ENCODE results near the gene CYP17A1. TPM values are rescaled to one million over a fixed set of nuclear protein-coding genes. Genes with fewer than 3 reads are reported as not detected.

The CYP17A1 gene, protein sequence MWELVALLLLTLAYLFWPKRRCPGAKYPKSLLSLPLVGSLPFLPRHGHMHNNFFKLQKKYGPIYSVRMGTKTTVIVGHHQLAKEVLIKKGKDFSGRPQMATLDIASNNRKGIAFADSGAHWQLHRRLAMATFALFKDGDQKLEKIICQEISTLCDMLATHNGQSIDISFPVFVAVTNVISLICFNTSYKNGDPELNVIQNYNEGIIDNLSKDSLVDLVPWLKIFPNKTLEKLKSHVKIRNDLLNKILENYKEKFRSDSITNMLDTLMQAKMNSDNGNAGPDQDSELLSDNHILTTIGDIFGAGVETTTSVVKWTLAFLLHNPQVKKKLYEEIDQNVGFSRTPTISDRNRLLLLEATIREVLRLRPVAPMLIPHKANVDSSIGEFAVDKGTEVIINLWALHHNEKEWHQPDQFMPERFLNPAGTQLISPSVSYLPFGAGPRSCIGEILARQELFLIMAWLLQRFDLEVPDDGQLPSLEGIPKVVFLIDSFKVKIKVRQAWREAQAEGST
- total RNA-seq: 0.14 TPM
- 0.32 TPM for polyA plus RNA-seq
- long read RNA-seq, donor 1: 0 reads
- long read RNA-seq, donor 2: 0 reads
- long read RNA-seq, donor 3: 0 reads
- long read RNA-seq, donor 4: 0 reads
- long read RNA-seq, donor 5, partial matches to known transcripts: 0 of 1 reads
- long read RNA-seq, donor 5, other reads (novel, unspliced or antisense): 0 of 1 reads
- long read RNA-seq, donor 6: 0 reads
- long read RNA-seq, donor 7, transcript CYP17A1-201 (8 exons, 1,870 nt): major isoform, 56 of 66 reads
- long read RNA-seq, donor 7, partial matches to known transcripts: 5 of 66 reads
- long read RNA-seq, donor 7, other reads (novel, unspliced or antisense): 0 of 66 reads
- long read RNA-seq, donor 8: 0 reads
- long read RNA-seq, donor 9: 0 reads
- long read RNA-seq, donor 10: 0 reads

DNA sequence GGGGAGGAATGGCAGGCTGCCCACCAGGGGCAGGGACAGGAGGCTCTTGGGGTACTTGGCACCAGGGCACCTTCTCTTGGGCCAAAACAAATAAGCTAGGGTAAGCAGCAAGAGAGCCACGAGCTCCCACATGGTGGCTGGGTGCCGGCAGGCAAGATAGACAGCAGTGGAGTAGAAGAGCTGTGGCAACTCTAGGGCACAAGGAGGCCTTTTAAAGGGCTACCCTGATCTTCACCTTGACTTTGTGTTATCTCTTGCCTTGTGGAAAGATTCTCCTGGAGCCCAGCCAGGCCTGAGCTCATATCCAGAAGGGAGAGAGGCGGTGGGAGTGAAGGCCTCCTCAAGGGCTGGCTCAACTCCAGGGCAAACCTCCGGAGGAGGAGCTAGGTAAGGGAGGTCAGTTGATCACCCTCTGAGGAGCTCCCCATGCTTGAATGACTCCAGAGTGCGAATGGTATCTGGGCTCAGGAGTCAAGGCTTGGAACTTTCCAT, at the start of gene CYP17A1:
Gene CYP17A1, minus strand, starts transcription at position 184 of the 492 bp plus-strand sequence. Its CDS starts 52 bp downstream, at position 132.
- H3K9me3 ChIP-seq (ENCODE audit: control insufficient read depth in 2 of 2, insufficient read depth in 1 of 2, low read length in 1 of 2): peaks cover 1 to 7% of the 10 kb centered on the region in 2 donors
- no peaks in the 10 kb centered on the region for H3K27me3 ChIP-seq (ENCODE audit: control insufficient read depth in 2 of 2, insufficient read depth in 1 of 2, low read length in 1 of 2)
- no peak for DNase-seq (ENCODE audit: low read depth in 6 of 9, low spot score in 9 of 9)
- H3K4me1 ChIP-seq (ENCODE audit: control insufficient read depth in 2 of 2, insufficient read depth in 2 of 2, low read length in 2 of 2): peaks cover 0 to 2% of the 10 kb centered on the region in 2 donors
- H3K27ac ChIP-seq (ENCODE audit: low read depth in 1 of 2, low read length in 1 of 2): no peak within 1 kb of the TSS
- 84% methylated on average over 5 of the region's 5 CpGs for WGBS
- H3K4me3 ChIP-seq (ENCODE audit: low read length in 2 of 2): no peak within 1 kb of the TSS
- H3K36me3 ChIP-seq (ENCODE audit: control insufficient read depth in 2 of 2, insufficient read depth in 2 of 2, low read length in 1 of 2): no peaks in the 10 kb centered on the region

DNA sequence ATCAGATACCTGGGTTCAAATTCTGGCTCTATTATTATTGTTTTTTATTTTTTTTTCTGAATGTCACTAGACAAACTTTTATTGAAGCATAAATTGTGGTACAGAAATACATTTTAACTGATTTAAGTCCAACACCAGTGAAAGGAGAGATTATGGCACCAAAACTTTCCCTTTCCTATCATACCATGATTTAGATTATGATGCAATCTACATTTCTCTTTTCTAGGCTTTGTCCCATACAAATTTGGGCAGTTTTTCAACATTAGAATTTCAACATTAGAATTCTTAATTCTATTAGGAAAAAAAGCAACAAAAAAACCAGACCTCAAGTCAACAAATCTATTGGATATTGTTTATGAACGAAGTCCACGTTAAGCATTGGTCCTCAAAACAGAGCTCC, 43.0 kb upstream of the CYP17A1 start:
- Histone ChIP-seq H3K27me3 (ENCODE audit: control insufficient read depth in 2 of 2, insufficient read depth in 1 of 2, low read length in 1 of 2) (no peaks in the 10 kb centered on the region), H3K27ac (ENCODE audit: low read depth in 1 of 2, low read length in 1 of 2) (no peak overlapping the region), H3K4me1 (ENCODE audit: control insufficient read depth in 2 of 2, insufficient read depth in 2 of 2, low read length in 2 of 2) (no peaks in the 10 kb centered on the region), H3K9me3 (ENCODE audit: control insufficient read depth in 2 of 2, insufficient read depth in 1 of 2, low read length in 1 of 2) (no peaks in the 10 kb centered on the region), H3K4me3 (ENCODE audit: low read length in 2 of 2) (no peak overlapping the region), H3K36me3 (ENCODE audit: control insufficient read depth in 2 of 2, insufficient read depth in 2 of 2, low read length in 1 of 2) (no peaks in the 10 kb centered on the region)
- no peak for DNase-seq (ENCODE audit: low read depth in 6 of 9, low spot score in 9 of 9)
- WGBS: 99% methylated on average over 2 of the region's 2 CpGs

DNA sequence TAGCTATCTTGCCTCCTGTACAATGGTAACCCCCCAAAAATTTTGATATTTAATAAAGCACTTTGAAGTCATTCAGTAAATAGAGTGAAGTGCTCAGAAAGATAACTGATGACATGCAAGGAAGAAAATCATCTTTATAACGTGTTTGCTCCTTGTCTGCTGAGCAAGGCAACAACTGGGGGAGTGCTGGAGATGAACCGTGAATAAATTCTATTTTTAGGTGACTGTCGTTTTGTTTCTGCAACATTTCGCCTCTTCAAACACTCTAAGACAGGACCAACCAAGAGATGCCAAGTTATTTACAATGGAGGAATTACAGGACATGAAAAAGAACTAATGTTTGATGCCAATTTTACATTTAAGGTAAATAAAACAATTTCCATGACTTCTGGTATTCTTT, 41.4 kb upstream of the CYP17A1 start:
- Histone ChIP-seq H3K4me1 (ENCODE audit: control insufficient read depth in 2 of 2, insufficient read depth in 2 of 2, low read length in 2 of 2) (no peaks in the 10 kb centered on the region), H3K27ac (ENCODE audit: low read depth in 1 of 2, low read length in 1 of 2) (no peak overlapping the region), H3K9me3 (ENCODE audit: control insufficient read depth in 2 of 2, insufficient read depth in 1 of 2, low read length in 1 of 2) (no peaks in the 10 kb centered on the region), H3K27me3 (ENCODE audit: control insufficient read depth in 2 of 2, insufficient read depth in 1 of 2, low read length in 1 of 2) (no peaks in the 10 kb centered on the region), H3K36me3 (ENCODE audit: control insufficient read depth in 2 of 2, insufficient read depth in 2 of 2, low read length in 1 of 2) (no peaks in the 10 kb centered on the region), H3K4me3 (ENCODE audit: low read length in 2 of 2) (no peak overlapping the region)
- no peak for DNase-seq (ENCODE audit: low read depth in 6 of 9, low spot score in 9 of 9)
- 95% methylated on average over 4 of the region's 4 CpGs for WGBS

DNA sequence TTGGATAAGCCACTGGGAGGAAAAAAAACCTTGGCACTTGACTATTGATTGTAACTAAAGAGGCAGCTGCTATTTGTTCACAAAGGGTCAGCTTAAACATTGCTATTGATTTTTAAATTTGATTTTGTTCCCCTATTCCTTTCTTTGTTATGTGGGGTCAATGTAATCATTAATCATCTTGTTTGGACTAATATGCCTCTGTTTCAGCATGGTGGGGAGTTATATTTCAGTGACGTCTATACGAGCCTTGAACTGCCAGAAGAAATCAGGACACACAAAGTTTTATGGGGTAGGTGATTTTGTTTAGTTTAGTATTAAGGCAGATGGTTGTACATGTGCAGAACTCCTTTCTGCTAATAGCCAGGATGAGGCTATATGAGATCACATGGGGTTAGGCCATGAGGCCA, 39.5 kb upstream of the CYP17A1 start:
- no peak for DNase-seq (ENCODE audit: low read depth in 6 of 9, low spot score in 9 of 9)
- no peaks in the 10 kb centered on the region for H3K36me3 ChIP-seq (ENCODE audit: control insufficient read depth in 2 of 2, insufficient read depth in 2 of 2, low read length in 1 of 2)
- WGBS: 95% methylated on average over 2 of the region's 2 CpGs
- no peaks in the 10 kb centered on the region for H3K9me3 ChIP-seq (ENCODE audit: control insufficient read depth in 2 of 2, insufficient read depth in 1 of 2, low read length in 1 of 2)
- no peak overlapping the region for H3K27ac ChIP-seq (ENCODE audit: low read depth in 1 of 2, low read length in 1 of 2)
- H3K4me3 ChIP-seq (ENCODE audit: low read length in 2 of 2): no peak overlapping the region
- no peaks in the 10 kb centered on the region for H3K4me1 ChIP-seq (ENCODE audit: control insufficient read depth in 2 of 2, insufficient read depth in 2 of 2, low read length in 2 of 2)
- H3K27me3 ChIP-seq (ENCODE audit: control insufficient read depth in 2 of 2, insufficient read depth in 1 of 2, low read length in 1 of 2): no peaks in the 10 kb centered on the region

DNA sequence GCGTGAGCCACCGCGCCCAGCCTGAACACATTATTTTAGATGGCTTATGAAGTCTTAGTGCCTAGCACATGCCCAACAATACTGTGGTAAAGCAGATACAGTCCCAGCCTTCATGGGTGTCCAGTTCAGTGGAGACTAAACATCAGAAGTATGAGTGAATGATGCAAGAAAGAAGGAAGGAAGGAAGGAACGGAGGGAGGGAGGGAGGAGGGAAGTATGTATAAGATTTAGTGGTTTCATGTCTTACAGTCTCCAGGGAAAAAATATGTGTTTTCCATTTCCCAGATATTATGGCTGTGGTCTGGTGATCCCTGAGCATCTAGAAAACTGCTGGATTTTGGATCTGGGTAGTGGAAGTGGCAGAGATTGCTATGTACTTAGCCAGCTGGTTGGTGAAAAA, 35.0 kb upstream of the CYP17A1 start:
- 98% methylated on average over 4 of the region's 4 CpGs for WGBS
- Histone ChIP-seq H3K27ac (ENCODE audit: low read depth in 1 of 2, low read length in 1 of 2) (no peak overlapping the region), H3K4me1 (ENCODE audit: control insufficient read depth in 2 of 2, insufficient read depth in 2 of 2, low read length in 2 of 2) (peaks cover 6 to 7% of the 10 kb centered on the region in 2 donors), H3K9me3 (ENCODE audit: control insufficient read depth in 2 of 2, insufficient read depth in 1 of 2, low read length in 1 of 2) (no peaks in the 10 kb centered on the region), H3K27me3 (ENCODE audit: control insufficient read depth in 2 of 2, insufficient read depth in 1 of 2, low read length in 1 of 2) (peaks cover 0 to 19% of the 10 kb centered on the region in 2 donors), H3K36me3 (ENCODE audit: control insufficient read depth in 2 of 2, insufficient read depth in 2 of 2, low read length in 1 of 2) (no peaks in the 10 kb centered on the region), H3K4me3 (ENCODE audit: low read length in 2 of 2) (no peak overlapping the region)
- no peak for DNase-seq (ENCODE audit: low read depth in 6 of 9, low spot score in 9 of 9)

DNA sequence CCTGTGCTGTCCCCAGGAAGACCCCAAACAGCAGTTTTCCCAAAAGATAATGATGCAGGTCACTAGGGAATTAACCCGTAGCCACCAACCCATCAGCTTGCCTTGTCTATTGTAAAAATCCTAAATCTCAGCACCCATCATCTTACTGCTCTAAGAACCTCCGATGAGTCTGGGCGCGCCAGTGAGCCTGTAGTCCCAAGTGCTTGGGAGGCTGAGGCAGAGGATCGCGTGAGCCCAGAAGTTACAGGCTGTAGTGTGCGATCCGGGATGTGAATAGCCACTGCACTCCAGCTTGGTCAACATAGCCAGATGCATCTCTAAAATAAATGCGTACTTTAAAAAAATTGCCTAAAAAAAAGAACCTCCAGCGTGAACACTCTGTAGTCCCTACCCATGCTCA, 33.0 kb upstream of the CYP17A1 start:
- H3K9me3 ChIP-seq (ENCODE audit: control insufficient read depth in 2 of 2, insufficient read depth in 1 of 2, low read length in 1 of 2): no peaks in the 10 kb centered on the region
- peaks cover 6 to 7% of the 10 kb centered on the region in 2 donors for H3K4me1 ChIP-seq (ENCODE audit: control insufficient read depth in 2 of 2, insufficient read depth in 2 of 2, low read length in 2 of 2)
- H3K4me3 ChIP-seq (ENCODE audit: low read length in 2 of 2): peak overlapping the region in 1 of 2 donors; percentile 49
- H3K27me3 ChIP-seq (ENCODE audit: control insufficient read depth in 2 of 2, insufficient read depth in 1 of 2, low read length in 1 of 2): peaks cover 0 to 19% of the 10 kb centered on the region in 2 donors
- H3K27ac ChIP-seq (ENCODE audit: low read depth in 1 of 2, low read length in 1 of 2): no peak overlapping the region
- no peaks in the 10 kb centered on the region for H3K36me3 ChIP-seq (ENCODE audit: control insufficient read depth in 2 of 2, insufficient read depth in 2 of 2, low read length in 1 of 2)
- 95% methylated on average over 10 of the region's 10 CpGs for WGBS
- DNase-seq (ENCODE audit: low read depth in 6 of 9, low spot score in 9 of 9): no peak

DNA sequence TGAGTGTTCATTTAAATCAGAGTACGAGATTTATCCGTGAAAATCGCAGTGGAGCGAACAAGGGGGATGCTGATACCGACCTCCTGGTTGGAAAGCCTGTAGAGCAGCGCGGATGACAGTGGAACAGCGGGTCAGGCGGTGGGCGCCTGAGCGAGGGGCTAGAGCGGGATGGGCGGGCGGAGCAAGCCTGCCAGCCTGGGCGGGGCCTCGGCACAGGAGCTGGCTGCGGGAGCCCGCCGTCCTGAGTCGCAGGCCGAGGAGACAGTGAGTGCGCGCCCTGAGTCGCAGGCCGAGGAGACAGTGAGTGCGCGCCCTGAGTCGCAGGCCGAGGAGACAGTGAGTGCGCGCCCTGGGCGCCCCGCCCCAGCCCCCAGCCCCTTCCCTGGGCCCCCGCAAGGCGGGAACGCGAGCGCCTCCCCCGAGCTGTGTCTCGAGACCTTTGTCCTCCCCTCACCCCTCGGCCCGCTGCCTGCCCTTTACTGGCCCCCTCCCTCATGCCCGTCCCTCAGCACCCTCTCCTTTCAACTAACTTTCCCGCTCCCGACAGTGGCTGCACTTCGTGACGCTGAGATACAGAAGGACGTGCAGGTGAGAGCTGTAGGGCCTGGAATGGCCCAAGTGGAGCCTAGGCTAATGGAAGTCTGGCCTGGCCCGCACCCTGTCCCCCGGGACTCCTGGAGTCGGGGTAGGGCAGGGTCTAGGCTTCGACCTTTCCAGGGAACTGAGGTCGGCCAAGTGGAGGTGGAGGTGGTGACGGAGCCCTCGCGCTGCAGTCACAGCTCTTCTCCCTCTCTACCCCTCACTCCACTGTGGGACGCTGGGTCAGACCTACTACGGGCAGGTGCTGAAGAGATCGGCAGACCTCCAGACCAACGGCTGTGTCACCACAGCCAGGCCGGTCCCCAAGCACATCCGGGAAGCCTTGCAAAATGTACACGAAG, 32.3 kb upstream of the CYP17A1 start, which contains the start of gene AS3MT:
Gene AS3MT, plus strand, starts transcription at position 213 of the 941 bp plus-strand sequence. Its CDS starts 123 bp downstream, at position 336.
- Histone ChIP-seq H3K4me1 (ENCODE audit: control insufficient read depth in 2 of 2, insufficient read depth in 2 of 2, low read length in 2 of 2) (peaks cover 6 to 7% of the 10 kb centered on the region in 2 donors), H3K27me3 (ENCODE audit: control insufficient read depth in 2 of 2, insufficient read depth in 1 of 2, low read length in 1 of 2) (peaks cover 0 to 19% of the 10 kb centered on the region in 2 donors), H3K36me3 (ENCODE audit: control insufficient read depth in 2 of 2, insufficient read depth in 2 of 2, low read length in 1 of 2) (no peaks in the 10 kb centered on the region), H3K27ac (ENCODE audit: low read depth in 1 of 2, low read length in 1 of 2) (no peak within 1 kb of the TSS), H3K4me3 (ENCODE audit: low read length in 2 of 2) (peak within 1 kb of the TSS; percentile 48 to 49), H3K9me3 (ENCODE audit: control insufficient read depth in 2 of 2, insufficient read depth in 1 of 2, low read length in 1 of 2) (no peaks in the 10 kb centered on the region)
- 12% methylated on average over 63 of the region's 63 CpGs for WGBS
- DNase-seq (ENCODE audit: low read depth in 6 of 9, low spot score in 9 of 9): peak in 5 of 9 donors; percentile 13 to 62 (median 33)

DNA sequence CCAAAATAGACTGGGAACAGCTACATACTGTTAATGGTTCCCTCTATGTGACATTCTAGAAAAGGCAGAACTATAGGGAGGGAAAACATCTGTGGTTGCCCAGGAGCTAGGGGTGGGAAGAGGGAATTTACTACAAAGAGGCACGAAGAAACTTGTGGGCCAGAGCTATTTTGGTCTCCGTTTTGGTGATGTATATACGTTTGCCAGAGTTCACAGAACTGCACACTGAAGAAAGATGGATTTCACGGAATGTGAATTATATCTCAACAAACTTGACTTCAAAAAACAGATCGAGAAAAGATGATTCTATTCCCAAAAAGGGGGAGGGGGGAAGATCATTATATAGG, 31.7 kb upstream of the CYP17A1 start:
- Histone ChIP-seq H3K27ac (ENCODE audit: low read depth in 1 of 2, low read length in 1 of 2) (no peak overlapping the region), H3K4me1 (ENCODE audit: control insufficient read depth in 2 of 2, insufficient read depth in 2 of 2, low read length in 2 of 2) (peaks cover 6 to 7% of the 10 kb centered on the region in 2 donors), H3K36me3 (ENCODE audit: control insufficient read depth in 2 of 2, insufficient read depth in 2 of 2, low read length in 1 of 2) (no peaks in the 10 kb centered on the region), H3K4me3 (ENCODE audit: low read length in 2 of 2) (peak overlapping the region; percentile 48 to 49), H3K9me3 (ENCODE audit: control insufficient read depth in 2 of 2, insufficient read depth in 1 of 2, low read length in 1 of 2) (no peaks in the 10 kb centered on the region), H3K27me3 (ENCODE audit: control insufficient read depth in 2 of 2, insufficient read depth in 1 of 2, low read length in 1 of 2) (peaks cover 0 to 19% of the 10 kb centered on the region in 2 donors)
- 56% methylated on average over 5 of the region's 5 CpGs for WGBS
- no peak for DNase-seq (ENCODE audit: low read depth in 6 of 9, low spot score in 9 of 9)

Data from thymus (tissue), 14 donors.